Measurements from ENCODE around the gene LCORL.

LCORL gene

GRCh38 chr4:17961249-17961648 lies 60.3 kb downstream of the LCORL start:
- Histone ChIP-seq H3K36me3 (ENCODE audit: control insufficient read depth in 1 of 2, insufficient read depth in 2 of 2, low read length in 2 of 2) (no peaks in the 10 kb centered on the region), H3K14ac (ENCODE audit: low read length) (no peak overlapping the region), H2AFZ (ENCODE audit: insufficient read depth, low read length, poor library complexity) (no peak overlapping the region), H3K4ac (ENCODE audit: low read depth, low read length) (no peak overlapping the region), H3K4me3 (ENCODE audit: low read depth, low read length) (no peak overlapping the region), H3K18ac (ENCODE audit: low read length) (no peak overlapping the region), H3K27me3 (ENCODE audit: insufficient read depth, low read length) (no peaks in the 10 kb centered on the region), H2AK5ac (ENCODE audit: low read length) (no peak overlapping the region), H3K9ac (ENCODE audit: low read length) (no peak overlapping the region), H3K79me2 (ENCODE audit: control insufficient read depth, insufficient read depth, low read length, poor library complexity) (no peaks in the 10 kb centered on the region), H4K91ac (ENCODE audit: low read depth, low read length) (no peak overlapping the region), H4K12ac (ENCODE audit: low read depth, low read length) (no peak overlapping the region), H3K79me1 (ENCODE audit: low read length) (no peaks in the 10 kb centered on the region), H3K9me3 (ENCODE audit: insufficient read depth, low read depth, low read length) (no peaks in the 10 kb centered on the region), H2BK120ac (ENCODE audit: insufficient read depth, low read length, poor library complexity) (no peak overlapping the region), H3K23ac (ENCODE audit: low read length) (no peak overlapping the region), H3K27ac (ENCODE audit: low read depth, low read length) (no peak overlapping the region), H2BK5ac (ENCODE audit: low read depth, low read length, poor library complexity) (no peak overlapping the region), H3K4me1 (ENCODE audit: control insufficient read depth in 1 of 2, insufficient read depth in 2 of 2, low read length in 2 of 2) (no peaks in the 10 kb centered on the region), H2BK12ac (ENCODE audit: low read length) (no peak overlapping the region), H3K4me2 (ENCODE audit: low read length) (no peak overlapping the region), H4K8ac (ENCODE audit: low read depth, low read length) (no peak overlapping the region)
- no peak for DNase-seq

GRCh38 chr4:17958181-17958580 lies 63.4 kb downstream of the LCORL start:
- H3K79me2 ChIP-seq (ENCODE audit: control insufficient read depth, insufficient read depth, low read length, poor library complexity) = no peaks in the 10 kb centered on the region
- no peak overlapping the region for H3K18ac ChIP-seq (ENCODE audit: low read length)
- H3K36me3 ChIP-seq (ENCODE audit: control insufficient read depth in 1 of 2, insufficient read depth in 2 of 2, low read length in 2 of 2) = no peaks in the 10 kb centered on the region
- H3K4me1 ChIP-seq (ENCODE audit: control insufficient read depth in 1 of 2, insufficient read depth in 2 of 2, low read length in 2 of 2) = no peaks in the 10 kb centered on the region
- no CpG with 5 or more reads among the region's 3 CpGs for WGBS (ENCODE audit: extremely low coverage, insufficient coverage, insufficient read length)
- H2AFZ ChIP-seq (ENCODE audit: insufficient read depth, low read length, poor library complexity) = no peak overlapping the region
- H2BK120ac ChIP-seq (ENCODE audit: insufficient read depth, low read length, poor library complexity) = no peak overlapping the region
- H3K9ac ChIP-seq (ENCODE audit: low read length) = no peak overlapping the region
- H3K79me1 ChIP-seq (ENCODE audit: low read length) = no peaks in the 10 kb centered on the region
- no peak overlapping the region for H4K91ac ChIP-seq (ENCODE audit: low read depth, low read length)
- no peak overlapping the region for H3K23ac ChIP-seq (ENCODE audit: low read length)
- no peak overlapping the region for H2AK5ac ChIP-seq (ENCODE audit: low read length)
- H4K8ac ChIP-seq (ENCODE audit: low read depth, low read length) = no peak overlapping the region
- H3K14ac ChIP-seq (ENCODE audit: low read length) = no peak overlapping the region
- H3K4ac ChIP-seq (ENCODE audit: low read depth, low read length) = no peak overlapping the region
- H3K27ac ChIP-seq (ENCODE audit: low read depth, low read length) = no peak overlapping the region
- no peak overlapping the region for H2BK5ac ChIP-seq (ENCODE audit: low read depth, low read length, poor library complexity)
- no peak overlapping the region for H3K4me3 ChIP-seq (ENCODE audit: low read depth, low read length)
- H3K4me2 ChIP-seq (ENCODE audit: low read length) = no peak overlapping the region
- H2BK12ac ChIP-seq (ENCODE audit: low read length) = no peak overlapping the region
- H4K12ac ChIP-seq (ENCODE audit: low read depth, low read length) = no peak overlapping the region
- DNase-seq = no peak
- no peaks in the 10 kb centered on the region for H3K9me3 ChIP-seq (ENCODE audit: insufficient read depth, low read depth, low read length)
- no peaks in the 10 kb centered on the region for H3K27me3 ChIP-seq (ENCODE audit: insufficient read depth, low read length)

GRCh38 chr4:17957688-17958087 lies 63.9 kb downstream of the LCORL start:
- Histone ChIP-seq H2BK120ac (ENCODE audit: insufficient read depth, low read length, poor library complexity) (no peak overlapping the region), H4K12ac (ENCODE audit: low read depth, low read length) (no peak overlapping the region), H3K79me2 (ENCODE audit: control insufficient read depth, insufficient read depth, low read length, poor library complexity) (no peaks in the 10 kb centered on the region), H3K23ac (ENCODE audit: low read length) (no peak overlapping the region), H3K27ac (ENCODE audit: low read depth, low read length) (no peak overlapping the region), H3K4me1 (ENCODE audit: control insufficient read depth in 1 of 2, insufficient read depth in 2 of 2, low read length in 2 of 2) (no peaks in the 10 kb centered on the region), H3K9me3 (ENCODE audit: insufficient read depth, low read depth, low read length) (no peaks in the 10 kb centered on the region), H3K14ac (ENCODE audit: low read length) (no peak overlapping the region), H3K18ac (ENCODE audit: low read length) (no peak overlapping the region), H3K9ac (ENCODE audit: low read length) (no peak overlapping the region), H3K79me1 (ENCODE audit: low read length) (no peaks in the 10 kb centered on the region), H2BK5ac (ENCODE audit: low read depth, low read length, poor library complexity) (no peak overlapping the region), H3K36me3 (ENCODE audit: control insufficient read depth in 1 of 2, insufficient read depth in 2 of 2, low read length in 2 of 2) (no peaks in the 10 kb centered on the region), H3K27me3 (ENCODE audit: insufficient read depth, low read length) (no peaks in the 10 kb centered on the region), H3K4ac (ENCODE audit: low read depth, low read length) (no peak overlapping the region), H4K91ac (ENCODE audit: low read depth, low read length) (no peak overlapping the region), H4K8ac (ENCODE audit: low read depth, low read length) (no peak overlapping the region), H2AFZ (ENCODE audit: insufficient read depth, low read length, poor library complexity) (no peak overlapping the region), H3K4me3 (ENCODE audit: low read depth, low read length) (no peak overlapping the region), H2BK12ac (ENCODE audit: low read length) (no peak overlapping the region), H3K4me2 (ENCODE audit: low read length) (no peak overlapping the region), H2AK5ac (ENCODE audit: low read length) (no peak overlapping the region)
- WGBS (ENCODE audit: extremely low coverage, insufficient coverage, insufficient read length) = no CpG with 5 or more reads among the region's 1 CpG
- DNase-seq = no peak

DNA sequence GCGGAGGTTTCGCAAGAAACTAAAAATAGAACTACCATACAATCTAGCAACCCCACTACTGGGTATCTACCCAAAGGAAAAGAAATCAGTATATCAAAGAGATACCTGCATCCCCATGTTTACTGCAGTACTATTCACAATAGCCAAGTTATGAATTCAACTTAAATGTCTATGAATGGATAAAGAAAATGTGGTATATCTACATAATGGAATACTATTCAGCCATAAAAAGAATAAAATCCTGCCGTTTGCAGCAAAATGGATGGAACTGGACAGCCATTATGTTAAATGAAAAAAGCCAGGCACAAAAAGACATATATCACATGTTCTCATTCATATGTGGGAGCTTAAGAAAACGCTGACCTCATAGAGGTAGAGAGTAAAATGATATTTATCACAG lies 65.3 kb downstream of the LCORL start:
- Histone ChIP-seq H2AFZ (ENCODE audit: insufficient read depth, low read length, poor library complexity) (no peak overlapping the region), H3K4ac (ENCODE audit: low read depth, low read length) (no peak overlapping the region), H3K23ac (ENCODE audit: low read length) (no peak overlapping the region), H4K8ac (ENCODE audit: low read depth, low read length) (no peak overlapping the region), H4K91ac (ENCODE audit: low read depth, low read length) (no peak overlapping the region), H3K27ac (ENCODE audit: low read depth, low read length) (no peak overlapping the region), H2BK5ac (ENCODE audit: low read depth, low read length, poor library complexity) (no peak overlapping the region), H3K14ac (ENCODE audit: low read length) (no peak overlapping the region), H2BK12ac (ENCODE audit: low read length) (no peak overlapping the region), H4K12ac (ENCODE audit: low read depth, low read length) (no peak overlapping the region), H2AK5ac (ENCODE audit: low read length) (no peak overlapping the region), H3K4me2 (ENCODE audit: low read length) (no peak overlapping the region), H3K4me3 (ENCODE audit: low read depth, low read length) (no peak overlapping the region), H3K9me3 (ENCODE audit: insufficient read depth, low read depth, low read length) (no peaks in the 10 kb centered on the region), H3K18ac (ENCODE audit: low read length) (no peak overlapping the region), H3K79me2 (ENCODE audit: control insufficient read depth, insufficient read depth, low read length, poor library complexity) (no peaks in the 10 kb centered on the region), H3K36me3 (ENCODE audit: control insufficient read depth in 1 of 2, insufficient read depth in 2 of 2, low read length in 2 of 2) (no peaks in the 10 kb centered on the region), H3K4me1 (ENCODE audit: control insufficient read depth in 1 of 2, insufficient read depth in 2 of 2, low read length in 2 of 2) (no peaks in the 10 kb centered on the region), H3K79me1 (ENCODE audit: low read length) (no peaks in the 10 kb centered on the region), H3K9ac (ENCODE audit: low read length) (no peak overlapping the region), H2BK120ac (ENCODE audit: insufficient read depth, low read length, poor library complexity) (no peak overlapping the region), H3K27me3 (ENCODE audit: insufficient read depth, low read length) (no peaks in the 10 kb centered on the region)
- no peak for DNase-seq
- no CpG with 5 or more reads among the region's 4 CpGs for WGBS (ENCODE audit: extremely low coverage, insufficient coverage, insufficient read length)

DNA sequence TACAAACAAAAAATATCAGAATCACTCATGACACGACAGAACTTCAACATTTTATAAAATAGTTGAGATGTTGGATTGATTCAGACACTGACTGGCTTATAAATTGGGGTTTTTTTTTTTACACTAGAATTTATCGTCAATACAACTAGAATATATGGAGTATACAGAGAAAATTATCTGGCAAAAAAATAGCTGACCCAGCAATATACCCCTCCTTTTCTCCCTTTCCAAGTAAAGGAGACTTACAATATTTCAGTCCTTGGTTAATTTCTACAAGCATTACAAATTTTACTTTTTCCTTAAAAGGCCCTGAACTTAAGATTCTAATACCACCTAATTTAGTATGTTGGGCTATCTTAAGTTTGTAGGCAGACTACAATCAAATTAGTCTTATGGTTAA lies 76.3 kb downstream of the LCORL start:
- H2BK5ac ChIP-seq (ENCODE audit: low read depth, low read length, poor library complexity) = no peak overlapping the region
- no peak overlapping the region for H3K18ac ChIP-seq (ENCODE audit: low read length)
- no peak for DNase-seq
- H3K79me2 ChIP-seq (ENCODE audit: control insufficient read depth, insufficient read depth, low read length, poor library complexity) = no peaks in the 10 kb centered on the region
- H3K79me1 ChIP-seq (ENCODE audit: low read length) = no peaks in the 10 kb centered on the region
- WGBS (ENCODE audit: extremely low coverage, insufficient coverage, insufficient read length) = no CpG with 5 or more reads among the region's 2 CpGs
- no peak overlapping the region for H3K4me2 ChIP-seq (ENCODE audit: low read length)
- no peak overlapping the region for H4K12ac ChIP-seq (ENCODE audit: low read depth, low read length)
- H3K4me1 ChIP-seq (ENCODE audit: control insufficient read depth in 1 of 2, insufficient read depth in 2 of 2, low read length in 2 of 2) = no peaks in the 10 kb centered on the region
- no peaks in the 10 kb centered on the region for H3K36me3 ChIP-seq (ENCODE audit: control insufficient read depth in 1 of 2, insufficient read depth in 2 of 2, low read length in 2 of 2)
- H3K9me3 ChIP-seq (ENCODE audit: insufficient read depth, low read depth, low read length) = no peaks in the 10 kb centered on the region
- H4K8ac ChIP-seq (ENCODE audit: low read depth, low read length) = no peak overlapping the region
- H2AK5ac ChIP-seq (ENCODE audit: low read length) = no peak overlapping the region
- no peak overlapping the region for H3K4ac ChIP-seq (ENCODE audit: low read depth, low read length)
- H2AFZ ChIP-seq (ENCODE audit: insufficient read depth, low read length, poor library complexity) = no peak overlapping the region
- no peak overlapping the region for H3K9ac ChIP-seq (ENCODE audit: low read length)
- no peak overlapping the region for H2BK12ac ChIP-seq (ENCODE audit: low read length)
- H2BK120ac ChIP-seq (ENCODE audit: insufficient read depth, low read length, poor library complexity) = no peak overlapping the region
- H3K27ac ChIP-seq (ENCODE audit: low read depth, low read length) = no peak overlapping the region
- no peak overlapping the region for H4K91ac ChIP-seq (ENCODE audit: low read depth, low read length)
- no peaks in the 10 kb centered on the region for H3K27me3 ChIP-seq (ENCODE audit: insufficient read depth, low read length)
- no peak overlapping the region for H3K4me3 ChIP-seq (ENCODE audit: low read depth, low read length)
- H3K23ac ChIP-seq (ENCODE audit: low read length) = no peak overlapping the region
- no peak overlapping the region for H3K14ac ChIP-seq (ENCODE audit: low read length)

Data from trophoblast cell (in vitro differentiated cells and primary cell).